GM12878 (cell line): ENCODE results near the gene NHSL1. TPM values are rescaled to one million over a fixed set of nuclear protein-coding genes. Genes with fewer than 3 reads are reported as not detected.
"Not testable (repeated sequence)": the region's sequence is repeated elsewhere in the genome, so short reads cannot be mapped to it uniquely, and the experiment has no call there.

ENCODE experiments used
- ATAC-seq: fragments of 200-7000 bp; cut with Tn5 transposase; 3 replicates; pipeline ENCODE4 v1.9.1; 2020; ENCODE audit warnings: mild to moderate bottlenecking, moderate library complexity
- BruUV-seq: library from RNA; stranded (reverse); fragments of 400-500 nt; replicated peaks from 2 replicates; lab custom pipeline; 2021; lab: Mats Ljungman, UMichigan
- CTCF ChIA-PET: fragments of 300-600 bp; sonication (Branson Sonifier 250); formaldehyde crosslinking; extraction: SDS; loops from one replicate; lab custom pipeline; 2021; ENCODE audit warnings: inconsistent platforms; lab: Yijun Ruan, JAX
- POLR2A ChIA-PET: fragments of 350-600 bp; formaldehyde crosslinking; extraction: SDS; loops from one replicate; lab custom pipeline; 2021; ENCODE audit warnings: inconsistent platforms; lab: Charles Lee
- RAD21 ChIA-PET: fragments of 300-600 bp; sonication (Branson Sonifier 250); formaldehyde crosslinking; loops from one replicate; lab custom pipeline; 2023; ENCODE audit warnings: antibody characterized with exemption; ENCODE audit not compliant: unreplicated experiment; lab: Charles Lee
- SMC1A ChIA-PET: fragments of 300-600 bp; sonication (Branson Sonifier 250); formaldehyde crosslinking; loops from one replicate; lab custom pipeline; 2023; ENCODE audit not compliant: unreplicated experiment, uncharacterized antibody; lab: Charles Lee
- DNase-seq: peaks from one replicate; pipeline ENCODE4 v3.0.0-alpha.2; 2011; ENCODE audit warnings: low read depth, low spot score
- FAIRE-seq: peaks from 3 replicates; lab custom pipeline; 2011; peaks lifted over from hg19 to GRCh38; lab: Jason Lieb, UNC
- H2AFZ ChIP-seq: 2 replicates; pipeline ENCODE4 v1.6.0; 2011; ENCODE audit warnings: low read depth, low read length, control low read depth; ENCODE audit not compliant: control insufficient read depth
- H3K27ac ChIP-seq: 2 replicates; pipeline ENCODE4 v1.5.1; 2011; ENCODE audit warnings: control low read depth; ENCODE audit not compliant: control insufficient read depth, insufficient read depth
- H3K27me3 ChIP-seq, 2 experiments: replicated peaks in 1 of 2; 2 replicates each; pipeline versions ENCODE4 v1.6.0 to v1.6.1; 2011; ENCODE audit warnings: low read length in 1 of 2; ENCODE audit not compliant: control insufficient read depth in 2 of 2, insufficient read depth in 2 of 2
- H3K36me3 ChIP-seq, 2 experiments: 2 replicates each; pipeline ENCODE4 v1.5.1; 2011; ENCODE audit warnings: low read length in 1 of 2; ENCODE audit not compliant: control insufficient read depth in 2 of 2, insufficient read depth in 2 of 2
- H3K4me1 ChIP-seq: 2 replicates; pipeline ENCODE4 v1.6.1; 2011; ENCODE audit warnings: mild to moderate bottlenecking, low read length, moderate library complexity, mixed read lengths; ENCODE audit not compliant: control insufficient read depth, insufficient read depth
- H3K4me2 ChIP-seq: 2 replicates; pipeline ENCODE4 v1.6.0; 2011; ENCODE audit warnings: control low read depth; ENCODE audit not compliant: control insufficient read depth, insufficient read depth
- H3K4me3 ChIP-seq: fragments of 200-600 bp; sonication (generic); 2 replicates; pipeline ENCODE4 v1.5.1; 2016
- H3K79me2 ChIP-seq: 2 replicates; pipeline ENCODE4 v1.6.0; 2011; ENCODE audit warnings: low read length; ENCODE audit not compliant: control insufficient read depth, insufficient read depth
- H3K9ac ChIP-seq: 2 replicates; pipeline ENCODE4 v1.8.0; 2011; ENCODE audit warnings: low read length, control low read depth, mixed read lengths; ENCODE audit not compliant: control insufficient read depth, insufficient read depth
- H3K9me3 ChIP-seq: replicated peaks from 3 replicates; pipeline ENCODE4 v1.5.1; 2011; ENCODE audit warnings: mild to moderate bottlenecking, low read length; ENCODE audit not compliant: control insufficient read depth, insufficient read depth
- H4K20me1 ChIP-seq: 2 replicates; pipeline ENCODE4 v1.6.0; 2011; ENCODE audit not compliant: control insufficient read depth, insufficient read depth
- CBX3 ChIP-seq: fragments of 200-600 bp; sonication (generic); IDR thresholded peaks from 2 replicates; pipeline ENCODE4 v1.6.1; 2016; ENCODE audit warnings: low read depth, borderline replicate concordance
- NR2C2 ChIP-seq: IDR thresholded peaks from 2 replicates; pipeline ENCODE4 v1.6.1; 2011; ENCODE audit warnings: borderline replicate concordance, low read depth; ENCODE audit not compliant: control insufficient read depth, insufficient read length
- RUNX3 ChIP-seq: IDR thresholded peaks from 2 replicates; pipeline ENCODE4 v1.6.1; 2012; ENCODE audit warnings: low read length, inconsistent platforms
- SMAD5 ChIP-seq: IDR thresholded peaks from 2 replicates; pipeline ENCODE4 v1.6.1; 2016; ENCODE audit warnings: antibody characterized with exemption, low read depth
- WGBS: methylation state at CpG from one replicate; pipeline ENCODE4 v1.1.6; 2016; ENCODE audit warnings: low lambda C conversion rate; ENCODE audit not compliant: insufficient replicate concordance, insufficient coverage; ENCODE audit errors: missing lambda C conversion rate; 5-methylcytosine and 5-hydroxymethylcytosine counted together
- in situ Hi-C: fragments of 300-500 bp; cut with MboI; formaldehyde crosslinking; loops from 9 replicates; pipeline ENCODE4 v1.14.3; 2018; ENCODE audit warnings: mixed read lengths
- intact Hi-C: fragments of 100-400 bp; cut with micrococcal nuclease; formaldehyde crosslinking; loops from one replicate; pipeline ENCODE4 v1.14.2; 2022; ENCODE audit not compliant: unreplicated experiment
- polyA plus RNA-seq, 11 experiments: library from polyadenylated mRNA; depleted of rRNA in 4 of 11; unstranded in 6 of 11; stranded (reverse) in 5 of 11; fragments of >200 nt; fragmentation: Nextera tagmentation in 4 of 11; fragmentation: Illumina TruSeq in 1 of 11; extraction: Ambion mirVana in 4 of 11; extraction: Trizol in 1 of 11; gene quantifications; 1 replicate in 1 of 11; 2 replicates in 10 of 11; pipeline versions ENCODE4 v1.2.1 to v1.2.3, GENCODE V29; 2011 to 2016; ENCODE audit warnings: inconsistent platforms in 2 of 11, missing spikeins in 2 of 11, low read depth in 1 of 11
- total RNA-seq, 4 experiments: library from RNA; depleted of rRNA in 3 of 4; stranded (reverse); fragments of >200 nt in 3 of 4; fragmentation: Illumina TruSeq in 1 of 4; extraction: Trizol in 1 of 4; gene quantifications; 2 replicates each; pipeline versions ENCODE4 v1.2.1 to v1.2.3, GENCODE V29; 2013 to 2021
- TF ChIP-seq, protein P1 (sequence below): fragments of 450-650 bp; formaldehyde crosslinking; IDR thresholded peaks from 2 replicates; pipeline ENCODE4 v1.5.0; 2022; ENCODE audit warnings: mild to moderate bottlenecking, missing genetic modification characterization
- TF ChIP-seq, protein P2 (sequence below), 3 experiments: IDR thresholded peaks in 2 of 3; conservative IDR thresholded peaks in 1 of 3; 2 replicates each; pipeline ENCODE4 v1.5.1; 2011; ENCODE audit warnings: low read depth in 3 of 3, low read length in 3 of 3, mild to moderate bottlenecking in 3 of 3, control low read depth in 2 of 3, moderate library complexity in 2 of 3, inconsistent platforms in 1 of 3, mixed read lengths in 1 of 3; ENCODE audit not compliant: control insufficient read depth in 2 of 3, insufficient read depth in 1 of 3; ENCODE audit errors: extremely low read depth in 1 of 3
- TF ChIP-seq, protein P3 (sequence below): fragments of 450-650 bp; IDR thresholded peaks from 2 replicates; pipeline ENCODE4 v1.6.1; 2016; ENCODE audit warnings: mild to moderate bottlenecking
- TF ChIP-seq, protein P4 (sequence below): fragments of 450-650 bp; IDR thresholded peaks from 2 replicates; pipeline ENCODE4 v1.6.1; 2017; ENCODE audit warnings: mild to moderate bottlenecking

Gene NHSL1
- total and polyA plus RNA-seq, 10 of the 15 experiments (the other 5 are each of a cell fraction or from before 2014, with no cell fraction given), result 0.26 to 14.1 (median 0.90) TPM

DNA sequence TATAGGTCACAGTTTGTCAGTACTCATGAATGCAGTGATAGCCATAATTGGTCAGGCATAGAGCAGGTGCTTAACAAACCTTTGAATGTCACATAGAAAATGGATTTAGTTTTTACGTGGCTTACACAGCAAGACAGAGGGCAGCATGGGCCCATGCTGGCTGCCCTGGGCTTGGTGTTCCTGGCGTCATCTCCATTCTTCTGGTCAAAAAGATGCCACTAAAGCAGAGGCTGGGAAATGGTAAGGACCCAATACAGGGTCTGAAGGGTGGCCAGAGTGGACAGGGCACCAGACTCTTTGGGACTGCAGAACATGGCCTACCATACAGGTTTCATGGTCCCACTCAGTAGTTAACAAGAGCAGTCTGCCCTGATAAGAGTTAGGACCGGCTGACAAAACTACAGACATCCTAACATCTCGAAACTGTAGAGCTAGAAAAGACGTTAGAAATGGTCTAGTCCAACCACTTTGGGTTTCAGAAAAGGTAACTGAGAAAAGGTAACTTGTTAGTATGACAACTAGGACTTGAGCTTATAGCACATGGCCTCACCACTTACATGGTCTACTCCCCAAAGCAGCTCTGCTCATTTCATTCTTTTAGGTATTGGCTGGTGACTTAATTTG lies 72.7 kb downstream of the NHSL1 start (continued):
- TF ChIP-seq, protein P1, sequence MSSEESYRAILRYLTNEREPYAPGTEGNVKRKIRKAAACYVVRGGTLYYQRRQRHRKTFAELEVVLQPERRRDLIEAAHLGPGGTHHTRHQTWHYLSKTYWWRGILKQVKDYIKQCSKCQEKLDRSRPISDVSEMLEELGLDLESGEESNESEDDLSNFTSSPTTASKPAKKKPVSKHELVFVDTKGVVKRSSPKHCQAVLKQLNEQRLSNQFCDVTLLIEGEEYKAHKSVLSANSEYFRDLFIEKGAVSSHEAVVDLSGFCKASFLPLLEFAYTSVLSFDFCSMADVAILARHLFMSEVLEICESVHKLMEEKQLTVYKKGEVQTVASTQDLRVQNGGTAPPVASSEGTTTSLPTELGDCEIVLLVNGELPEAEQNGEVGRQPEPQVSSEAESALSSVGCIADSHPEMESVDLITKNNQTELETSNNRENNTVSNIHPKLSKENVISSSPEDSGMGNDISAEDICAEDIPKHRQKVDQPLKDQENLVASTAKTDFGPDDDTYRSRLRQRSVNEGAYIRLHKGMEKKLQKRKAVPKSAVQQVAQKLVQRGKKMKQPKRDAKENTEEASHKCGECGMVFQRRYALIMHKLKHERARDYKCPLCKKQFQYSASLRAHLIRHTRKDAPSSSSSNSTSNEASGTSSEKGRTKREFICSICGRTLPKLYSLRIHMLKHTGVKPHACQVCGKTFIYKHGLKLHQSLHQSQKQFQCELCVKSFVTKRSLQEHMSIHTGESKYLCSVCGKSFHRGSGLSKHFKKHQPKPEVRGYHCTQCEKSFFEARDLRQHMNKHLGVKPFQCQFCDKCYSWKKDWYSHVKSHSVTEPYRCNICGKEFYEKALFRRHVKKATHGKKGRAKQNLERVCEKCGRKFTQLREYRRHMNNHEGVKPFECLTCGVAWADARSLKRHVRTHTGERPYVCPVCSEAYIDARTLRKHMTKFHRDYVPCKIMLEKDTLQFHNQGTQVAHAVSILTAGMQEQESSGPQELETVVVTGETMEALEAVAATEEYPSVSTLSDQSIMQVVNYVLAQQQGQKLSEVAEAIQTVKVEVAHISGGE (CRISPR knock-in tag), result no peak
- TF ChIP-seq CBX3 (no peak), SMAD5 (no peak), NR2C2 (no peak), RUNX3 (no peak)
- TF ChIP-seq, protein P2, sequence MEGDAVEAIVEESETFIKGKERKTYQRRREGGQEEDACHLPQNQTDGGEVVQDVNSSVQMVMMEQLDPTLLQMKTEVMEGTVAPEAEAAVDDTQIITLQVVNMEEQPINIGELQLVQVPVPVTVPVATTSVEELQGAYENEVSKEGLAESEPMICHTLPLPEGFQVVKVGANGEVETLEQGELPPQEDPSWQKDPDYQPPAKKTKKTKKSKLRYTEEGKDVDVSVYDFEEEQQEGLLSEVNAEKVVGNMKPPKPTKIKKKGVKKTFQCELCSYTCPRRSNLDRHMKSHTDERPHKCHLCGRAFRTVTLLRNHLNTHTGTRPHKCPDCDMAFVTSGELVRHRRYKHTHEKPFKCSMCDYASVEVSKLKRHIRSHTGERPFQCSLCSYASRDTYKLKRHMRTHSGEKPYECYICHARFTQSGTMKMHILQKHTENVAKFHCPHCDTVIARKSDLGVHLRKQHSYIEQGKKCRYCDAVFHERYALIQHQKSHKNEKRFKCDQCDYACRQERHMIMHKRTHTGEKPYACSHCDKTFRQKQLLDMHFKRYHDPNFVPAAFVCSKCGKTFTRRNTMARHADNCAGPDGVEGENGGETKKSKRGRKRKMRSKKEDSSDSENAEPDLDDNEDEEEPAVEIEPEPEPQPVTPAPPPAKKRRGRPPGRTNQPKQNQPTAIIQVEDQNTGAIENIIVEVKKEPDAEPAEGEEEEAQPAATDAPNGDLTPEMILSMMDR (IDR thresholded peaks at IDR 0.05 in 2 of 3, conservative IDR thresholded peaks at IDR 0.05 in 1 of 3; ENCODE audit: control insufficient read depth in 2 of 3, extremely low read depth in 1 of 3, insufficient read depth in 1 of 3, low read depth in 3 of 3, low read length in 3 of 3), result no peak
- TF ChIP-seq, protein P3, sequence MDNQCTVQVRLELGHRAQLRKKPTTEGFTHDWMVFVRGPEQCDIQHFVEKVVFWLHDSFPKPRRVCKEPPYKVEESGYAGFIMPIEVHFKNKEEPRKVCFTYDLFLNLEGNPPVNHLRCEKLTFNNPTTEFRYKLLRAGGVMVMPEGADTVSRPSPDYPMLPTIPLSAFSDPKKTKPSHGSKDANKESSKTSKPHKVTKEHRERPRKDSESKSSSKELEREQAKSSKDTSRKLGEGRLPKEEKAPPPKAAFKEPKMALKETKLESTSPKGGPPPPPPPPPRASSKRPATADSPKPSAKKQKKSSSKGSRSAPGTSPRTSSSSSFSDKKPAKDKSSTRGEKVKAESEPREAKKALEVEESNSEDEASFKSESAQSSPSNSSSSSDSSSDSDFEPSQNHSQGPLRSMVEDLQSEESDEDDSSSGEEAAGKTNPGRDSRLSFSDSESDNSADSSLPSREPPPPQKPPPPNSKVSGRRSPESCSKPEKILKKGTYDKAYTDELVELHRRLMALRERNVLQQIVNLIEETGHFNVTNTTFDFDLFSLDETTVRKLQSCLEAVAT, result no peak
- TF ChIP-seq, protein P4, sequence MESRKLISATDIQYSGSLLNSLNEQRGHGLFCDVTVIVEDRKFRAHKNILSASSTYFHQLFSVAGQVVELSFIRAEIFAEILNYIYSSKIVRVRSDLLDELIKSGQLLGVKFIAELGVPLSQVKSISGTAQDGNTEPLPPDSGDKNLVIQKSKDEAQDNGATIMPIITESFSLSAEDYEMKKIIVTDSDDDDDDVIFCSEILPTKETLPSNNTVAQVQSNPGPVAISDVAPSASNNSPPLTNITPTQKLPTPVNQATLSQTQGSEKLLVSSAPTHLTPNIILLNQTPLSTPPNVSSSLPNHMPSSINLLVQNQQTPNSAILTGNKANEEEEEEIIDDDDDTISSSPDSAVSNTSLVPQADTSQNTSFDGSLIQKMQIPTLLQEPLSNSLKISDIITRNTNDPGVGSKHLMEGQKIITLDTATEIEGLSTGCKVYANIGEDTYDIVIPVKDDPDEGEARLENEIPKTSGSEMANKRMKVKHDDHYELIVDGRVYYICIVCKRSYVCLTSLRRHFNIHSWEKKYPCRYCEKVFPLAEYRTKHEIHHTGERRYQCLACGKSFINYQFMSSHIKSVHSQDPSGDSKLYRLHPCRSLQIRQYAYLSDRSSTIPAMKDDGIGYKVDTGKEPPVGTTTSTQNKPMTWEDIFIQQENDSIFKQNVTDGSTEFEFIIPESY, result no peak
- TF ChIP-seq, all 136 proteins: peak for 0

DNA sequence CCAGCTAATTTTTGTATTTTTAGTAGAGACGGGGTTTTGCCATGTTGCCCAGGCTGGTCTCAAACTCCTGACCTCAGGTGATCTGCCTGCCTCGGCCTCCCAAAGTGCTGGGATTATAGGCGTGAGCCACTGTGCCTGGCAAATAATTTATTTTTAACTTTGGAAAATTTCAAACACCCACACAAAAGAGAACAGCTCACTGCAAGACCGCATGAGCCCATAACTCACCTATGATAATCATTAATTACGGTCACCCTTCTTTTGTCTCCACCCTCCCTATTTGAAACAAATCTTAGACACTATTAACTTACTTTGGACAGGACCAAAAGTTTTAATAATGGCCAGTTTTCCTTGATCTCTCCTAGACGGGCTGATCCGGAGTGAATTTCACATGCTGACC lies 74.0 kb downstream of the NHSL1 start:
- SMC1A ChIA-PET, result interaction anchor here (0.9 to 10.0 kb wide), 4 partner anchors 11 to 164 kb away, joined by 3 to 234 read pairs (median 17); no protein-coding TSS in a partner anchor
- ATAC-seq, H3K27me3 ChIP-seq, H3K27ac ChIP-seq, DNase-seq, H3K4me1 ChIP-seq, H3K4me2 ChIP-seq, H4K20me1 ChIP-seq, H3K4me3 ChIP-seq, H3K9ac ChIP-seq, FAIRE-seq, H2AFZ ChIP-seq, BruUV-seq, H3K79me2 ChIP-seq, in situ Hi-C loops, H3K9me3 ChIP-seq, H3K36me3 ChIP-seq: not testable (repeated sequence)
- POLR2A ChIA-PET, result interaction anchor here (0.6 kb wide), 1 partner anchor 425 kb away, joined by 6 read pairs; no protein-coding TSS in a partner anchor
- 55% methylated on average over 7 of the region's 7 CpGs for WGBS
- RAD21 ChIA-PET, result interaction anchor here (0.7 to 9.4 kb wide), 4 partner anchors 23 to 95 kb away, joined by 3 to 202 read pairs (median 6); partner anchors contain the start of gene NHSL1
- intact Hi-C loops, result loop anchor here (5.0 kb wide), 2 partner anchors 308 to 342 kb away; no protein-coding TSS in a partner anchor
- CTCF ChIA-PET, result interaction anchor here (0.6 to 17.0 kb wide), 7 partner anchors 11 to 341 kb away, joined by 3 to 387 read pairs (median 4); no protein-coding TSS in a partner anchor
